ENCODE data around the gene SUCLA2.
"Not testable (repeated sequence)": the region's sequence is repeated elsewhere in the genome, so short reads cannot be mapped to it uniquely, and the experiment has no call there.

The SUCLA2 gene

DNA sequence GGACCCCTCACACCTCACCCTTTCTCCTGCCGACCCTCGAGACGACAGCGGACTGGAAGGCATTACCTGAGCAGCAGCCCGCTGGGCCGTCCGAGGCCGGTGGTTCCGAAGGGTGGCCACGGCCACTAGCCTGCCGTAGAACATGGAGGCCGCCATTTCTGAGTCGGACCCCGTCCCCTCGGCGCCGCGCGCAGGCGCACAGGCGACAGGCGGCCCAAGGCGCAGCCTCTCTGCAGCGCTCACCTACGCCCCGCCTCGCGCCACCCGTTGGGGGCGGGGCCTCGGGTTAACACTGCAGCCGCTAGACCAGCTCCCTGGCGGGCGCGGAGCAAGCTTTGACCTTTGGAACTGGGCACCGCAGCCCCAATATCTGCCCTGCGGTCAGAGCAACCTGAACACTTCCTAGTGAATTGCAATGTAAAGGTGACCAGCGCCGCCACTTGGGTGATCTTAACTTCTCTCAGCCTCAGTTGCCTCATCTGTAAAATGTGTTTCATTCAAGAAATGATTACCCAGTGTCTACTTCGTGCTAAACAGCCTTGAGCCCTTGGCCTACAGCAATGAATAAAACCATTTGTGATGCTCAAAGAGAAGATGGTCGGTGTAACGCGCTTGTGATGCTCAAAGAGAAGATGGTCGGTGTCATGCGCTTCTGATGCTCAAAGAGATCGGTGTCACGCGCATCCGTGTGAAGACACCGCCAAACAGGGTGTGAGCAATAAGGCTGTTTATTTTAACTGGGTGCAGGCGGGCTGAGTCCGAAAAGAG lies at the start of gene SUCLA2:
TSS of gene SUCLA2 (minus strand) at position 160 of the 768 bp plus-strand sequence. CDS start at position 156, 4 bp downstream.
- FAIRE-seq (peak; percentile 91), DNase-seq (ENCODE audit: extremely low spot score, insufficient read length, low read depth) (peak; percentile 99)

DNA sequence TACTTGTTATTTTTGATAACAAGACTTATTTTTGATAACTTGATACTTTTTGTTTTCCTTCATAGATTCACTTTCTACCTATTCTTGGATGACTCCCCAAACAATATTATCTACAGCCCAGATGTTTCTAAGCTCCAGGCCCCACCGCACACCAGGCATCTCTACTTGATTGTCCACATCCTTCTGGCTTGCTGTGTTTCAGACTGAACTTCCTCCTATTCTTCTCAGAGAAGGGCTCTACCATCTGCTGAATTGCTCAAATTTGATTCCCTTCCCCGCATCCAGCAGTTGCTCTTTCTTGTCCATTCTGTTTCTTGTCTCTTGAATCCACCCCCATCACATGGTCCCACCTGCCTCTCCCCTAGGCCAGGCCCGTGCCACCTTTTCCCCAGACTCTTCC lies 49.5 kb upstream of the SUCLA2 start:
- DNase-seq (ENCODE audit: extremely low spot score, insufficient read length, low read depth) (no peak), FAIRE-seq (no peak)

DNA sequence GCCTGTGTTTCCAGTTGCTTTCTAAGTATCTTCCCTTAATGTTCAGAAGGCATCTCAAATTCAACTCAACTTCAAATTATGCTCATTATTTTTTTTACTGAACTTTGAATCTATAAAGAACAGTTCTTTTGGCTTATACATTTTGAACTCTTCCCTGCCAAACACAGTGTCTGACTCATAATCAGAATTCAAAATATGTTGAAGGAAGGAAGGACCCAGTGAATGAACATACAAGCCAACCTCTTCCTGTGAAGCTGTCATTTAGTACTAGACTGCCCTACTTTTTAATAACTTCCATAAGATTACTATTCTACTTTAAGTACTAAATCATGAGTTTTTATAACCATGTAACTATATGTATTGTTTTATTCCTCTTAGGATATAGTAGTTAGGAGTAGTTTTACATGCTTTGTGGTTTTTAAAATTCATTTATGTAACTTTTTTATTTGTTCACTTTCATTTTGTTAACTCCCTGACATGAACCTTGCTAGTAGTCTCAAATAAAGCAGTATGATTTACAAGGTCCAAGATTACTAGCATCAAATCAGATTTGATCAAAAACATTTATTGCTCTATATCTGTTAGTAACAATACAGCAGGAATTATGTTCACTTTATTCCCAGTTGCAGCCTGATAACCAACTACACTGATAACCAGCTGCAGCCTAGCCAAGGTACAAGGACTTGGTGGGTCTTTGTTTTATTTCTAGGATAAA lies 42.9 kb upstream of the SUCLA2 start:
- peak; percentile 33 for FAIRE-seq
- no peak for DNase-seq (ENCODE audit: extremely low spot score, insufficient read length, low read depth)

DNA sequence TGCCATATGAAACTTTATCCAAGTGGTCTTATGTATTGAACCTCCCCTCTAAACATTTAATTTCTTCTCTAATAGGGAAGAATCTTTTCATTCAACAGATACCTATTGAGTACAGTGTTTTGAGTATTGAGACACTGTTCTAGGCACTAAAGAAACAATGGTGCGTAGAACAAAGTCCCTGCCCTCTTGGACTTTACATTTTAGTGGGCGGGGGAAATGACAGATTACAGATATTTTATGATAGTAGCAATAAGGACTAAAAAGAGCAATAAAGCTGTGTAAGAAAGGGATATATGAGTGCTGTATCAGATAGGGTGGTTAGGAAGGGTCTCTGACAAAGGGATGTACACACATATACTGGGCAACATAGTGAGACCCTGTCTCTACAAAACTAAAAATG lies 41.8 kb upstream of the SUCLA2 start:
- DNase-seq (ENCODE audit: extremely low spot score, insufficient read length, low read depth): no peak
- FAIRE-seq: no peak

DNA sequence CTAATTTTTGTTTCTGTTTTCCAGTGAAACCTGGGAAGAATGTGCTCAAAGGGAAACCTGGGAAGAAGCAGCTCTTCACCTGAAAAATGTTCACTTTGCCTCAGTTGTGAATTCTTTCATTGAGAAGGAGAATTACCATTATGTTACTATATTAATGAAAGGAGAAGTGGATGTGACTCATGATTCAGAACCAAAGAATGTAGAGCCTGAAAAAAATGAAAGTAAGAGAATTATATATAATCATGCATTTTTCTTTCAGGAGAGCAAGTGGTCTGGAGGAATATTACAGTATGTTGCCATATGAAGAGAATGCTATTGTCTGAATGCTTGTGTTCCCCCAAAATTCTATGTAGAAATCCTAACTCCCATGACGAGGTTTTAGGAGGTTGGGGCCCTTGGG lies 39.8 kb upstream of the SUCLA2 start:
- no peak for FAIRE-seq
- DNase-seq (ENCODE audit: extremely low spot score, insufficient read length, low read depth): no peak

DNA sequence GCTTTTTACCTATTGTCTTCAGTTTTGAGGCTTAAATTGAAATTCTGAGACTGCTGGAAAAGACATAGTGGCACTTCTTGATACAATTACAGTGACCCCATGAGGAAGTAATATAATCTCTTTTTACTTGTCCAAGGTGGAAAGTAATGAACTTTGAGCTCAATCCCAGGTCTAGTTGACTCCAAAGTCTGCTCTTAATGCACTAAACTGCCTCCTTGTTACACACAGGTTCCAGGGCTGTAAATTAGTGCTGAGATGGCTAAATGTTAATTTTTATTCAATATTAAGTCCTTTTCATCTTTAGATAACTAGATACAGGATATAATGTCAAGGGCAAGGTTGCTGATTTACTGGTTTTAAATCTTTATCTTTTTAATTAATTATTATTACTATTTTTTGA lies 39.0 kb upstream of the SUCLA2 start:
- DNase-seq (ENCODE audit: extremely low spot score, insufficient read length, low read depth) (no peak), FAIRE-seq (no peak)

DNA sequence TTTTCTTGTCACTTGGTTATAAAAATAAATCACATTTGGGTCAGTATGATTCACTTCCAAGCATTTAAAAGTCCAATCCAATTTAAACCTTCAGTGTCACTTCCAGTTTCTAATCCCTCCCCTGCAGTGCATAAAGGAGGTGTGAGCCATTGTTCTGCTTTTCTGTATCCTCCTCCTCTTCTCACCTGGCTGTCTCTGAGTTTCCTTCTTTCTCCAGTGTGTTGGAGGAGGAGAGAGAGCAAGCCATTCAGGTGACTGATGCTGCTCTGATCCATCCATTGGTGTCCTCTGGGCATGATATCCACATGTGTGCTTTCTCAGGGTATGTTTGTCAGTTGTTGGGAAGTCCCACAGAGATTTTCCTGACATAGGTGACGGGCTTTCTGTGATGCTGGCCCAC lies 37.7 kb upstream of the SUCLA2 start:
- no peak for FAIRE-seq

DNA sequence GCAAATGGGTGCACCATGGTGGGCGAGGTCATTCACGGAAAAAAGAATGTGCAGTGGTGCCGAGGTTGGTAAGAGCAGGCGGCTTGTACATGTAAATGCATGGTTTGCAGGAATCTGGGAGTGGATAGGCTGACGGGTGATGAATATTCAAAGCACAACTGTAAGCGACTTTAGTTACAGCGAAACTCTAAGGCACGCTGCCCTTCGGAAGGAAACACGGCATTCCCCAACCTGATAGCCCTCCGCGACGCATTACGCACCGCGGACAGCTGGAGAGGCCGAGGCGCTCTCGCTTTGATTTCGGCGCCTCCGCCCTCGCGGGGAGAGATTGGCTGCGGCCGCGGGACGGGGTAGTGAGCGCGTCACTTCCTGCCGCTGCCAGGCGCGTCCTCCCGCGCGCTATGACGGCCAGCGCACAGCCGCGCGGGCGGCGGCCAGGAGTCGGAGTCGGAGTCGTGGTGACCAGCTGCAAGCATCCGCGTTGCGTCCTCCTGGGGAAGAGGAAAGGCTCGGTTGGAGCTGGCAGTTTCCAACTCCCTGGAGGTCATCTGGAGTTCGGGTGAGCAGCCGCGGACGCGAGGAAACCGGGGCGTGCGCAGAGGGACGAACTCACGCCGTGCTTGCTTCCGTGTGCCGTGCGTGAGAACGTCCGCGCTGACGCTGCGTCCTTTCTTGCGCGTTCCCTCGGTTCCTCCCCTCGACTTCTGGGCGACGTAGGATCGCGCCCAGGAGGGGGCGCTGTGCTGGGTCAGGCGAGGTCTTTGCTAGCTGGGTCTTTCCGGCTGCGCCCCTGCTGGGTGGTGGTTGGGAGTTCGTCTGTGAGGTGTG lies 36.5 kb upstream of the SUCLA2 start, which contains the start of gene NUDT15:
TSS of gene NUDT15 (plus strand) at position 381 of the 828 bp plus-strand sequence. CDS start at position 402, 21 bp downstream.
- FAIRE-seq (peak; percentile 99), DNase-seq (ENCODE audit: extremely low spot score, insufficient read length, low read depth) (peak; percentile 91)

More for the DNA sequence above, 37.7 kb upstream of the SUCLA2 start:
- DNase-seq (ENCODE audit: extremely low spot score, insufficient read length, low read depth): no peak

DNA sequence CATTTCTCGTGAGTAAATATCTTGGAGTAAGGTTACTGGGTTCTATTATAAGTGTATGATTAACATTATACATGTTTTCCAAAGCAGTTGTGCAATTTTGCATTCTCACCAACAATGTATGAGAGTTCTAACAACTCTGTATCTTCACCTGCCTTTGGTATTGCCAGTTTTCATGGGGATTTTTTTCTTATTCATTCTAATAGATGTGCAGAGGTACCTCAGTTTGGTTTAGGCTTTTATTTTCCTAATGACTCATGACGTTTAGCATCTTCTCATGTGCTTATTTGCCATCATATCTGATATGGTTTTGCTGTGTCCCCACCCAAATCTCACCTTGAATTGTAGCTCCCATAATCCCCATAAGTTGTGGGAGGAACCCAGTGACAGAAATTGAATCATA lies 28.8 kb upstream of the SUCLA2 start:
- FAIRE-seq (no peak), DNase-seq (ENCODE audit: extremely low spot score, insufficient read length, low read depth) (no peak)

DNA sequence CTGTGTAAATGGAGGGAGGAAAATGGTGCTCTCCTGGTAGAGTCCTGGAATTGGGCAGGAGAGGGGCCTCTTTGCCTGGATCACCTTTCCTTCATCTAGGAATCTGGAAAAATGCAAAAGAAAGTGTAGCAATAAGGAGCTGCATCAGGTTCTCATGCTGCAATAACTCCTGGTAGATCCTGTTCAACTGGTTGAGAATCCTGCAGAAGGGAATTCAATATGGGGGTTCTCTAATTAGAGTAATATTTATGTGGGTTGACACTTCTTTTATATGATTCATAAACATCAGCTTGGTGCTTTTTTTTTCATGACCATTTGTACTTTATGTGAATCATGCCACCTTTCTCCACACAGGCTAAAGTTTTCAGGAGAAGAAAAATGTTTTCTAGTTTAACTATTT lies 27.0 kb upstream of the SUCLA2 start:
- no peak for DNase-seq (ENCODE audit: extremely low spot score, insufficient read length, low read depth)

DNA sequence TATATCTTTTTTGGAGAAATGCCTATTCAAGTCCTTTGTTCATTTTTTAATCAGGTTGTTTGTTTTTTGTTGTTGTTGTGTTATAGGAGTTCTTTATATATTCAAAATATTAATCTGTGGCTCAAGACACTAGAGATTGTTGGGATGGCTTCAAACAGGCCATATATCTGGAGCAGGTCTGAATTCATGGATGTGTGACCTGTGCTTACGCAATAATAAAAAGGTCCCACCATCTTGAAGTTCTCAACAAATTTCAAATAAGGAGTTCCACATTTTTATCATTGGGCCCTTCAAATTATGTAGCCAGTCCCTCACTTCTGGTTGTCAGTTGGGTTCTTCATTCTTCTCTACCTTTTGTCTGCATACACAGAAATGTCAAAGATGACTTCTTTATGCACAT lies 18.7 kb upstream of the SUCLA2 start:
- no peak for FAIRE-seq
- DNase-seq (ENCODE audit: extremely low spot score, insufficient read length, low read depth): no peak

More for the DNA sequence above, 27.0 kb upstream of the SUCLA2 start:
- no peak for FAIRE-seq

DNA sequence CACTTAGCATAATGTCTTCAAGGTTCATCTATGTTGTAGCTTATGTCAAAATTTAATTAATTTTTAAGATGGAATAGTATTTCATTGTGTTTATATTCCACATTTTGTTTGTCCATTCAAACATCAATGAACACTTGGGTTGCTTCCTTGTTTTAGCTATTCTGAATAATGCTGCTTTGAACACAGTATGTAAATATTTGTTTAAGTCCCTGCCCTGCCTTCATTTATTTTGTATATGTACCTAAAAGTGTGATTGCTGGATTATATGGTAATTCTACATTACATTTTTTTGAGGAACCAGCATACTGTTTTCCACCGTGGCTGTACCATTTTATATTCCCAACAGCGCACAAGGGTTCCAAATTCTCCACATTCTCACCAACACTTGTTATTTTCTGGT lies 17.6 kb upstream of the SUCLA2 start:
- DNase-seq (ENCODE audit: extremely low spot score, insufficient read length, low read depth) (no peak), FAIRE-seq (no peak)

DNA sequence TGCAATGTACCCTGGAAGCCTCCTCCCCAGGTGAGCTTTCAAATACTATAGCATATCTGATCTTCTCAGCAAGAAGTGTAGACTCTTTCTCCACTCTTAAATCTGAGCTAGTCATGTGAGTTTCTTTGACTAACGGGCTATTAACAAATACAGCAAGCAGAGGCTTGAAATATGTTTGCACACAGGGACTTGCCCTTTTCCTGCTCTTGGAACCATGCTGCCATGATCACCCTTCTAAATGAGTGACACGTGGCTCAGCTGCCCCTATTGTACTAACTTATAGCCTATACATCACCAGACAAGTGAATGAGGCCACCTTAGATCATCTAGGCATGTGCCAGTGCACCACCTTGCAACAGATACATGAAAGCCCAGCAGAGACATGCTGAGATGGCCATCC lies 13.3 kb upstream of the SUCLA2 start:
- FAIRE-seq: no peak
- DNase-seq (ENCODE audit: extremely low spot score, insufficient read length, low read depth): no peak

DNA sequence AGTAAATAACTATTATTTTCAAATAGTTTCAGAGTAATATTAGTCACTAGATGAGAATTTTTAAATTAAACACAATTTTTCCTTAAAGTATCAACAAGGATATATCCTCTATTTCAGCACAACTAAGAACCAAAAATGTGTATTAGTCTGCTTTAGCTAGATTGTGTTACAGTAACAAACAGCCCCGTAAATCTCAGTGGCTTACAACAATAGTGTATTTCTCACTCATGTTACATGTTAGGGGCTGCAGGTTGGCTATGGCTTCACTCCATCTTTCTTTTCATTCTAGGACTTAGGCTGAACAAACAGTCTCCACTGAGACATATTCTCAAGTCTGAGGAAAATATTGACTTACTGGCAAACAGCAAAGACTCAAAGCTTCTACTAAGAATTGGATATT lies 11.6 kb upstream of the SUCLA2 start:
- FAIRE-seq (no peak), DNase-seq (ENCODE audit: extremely low spot score, insufficient read length, low read depth) (no peak)

DNA sequence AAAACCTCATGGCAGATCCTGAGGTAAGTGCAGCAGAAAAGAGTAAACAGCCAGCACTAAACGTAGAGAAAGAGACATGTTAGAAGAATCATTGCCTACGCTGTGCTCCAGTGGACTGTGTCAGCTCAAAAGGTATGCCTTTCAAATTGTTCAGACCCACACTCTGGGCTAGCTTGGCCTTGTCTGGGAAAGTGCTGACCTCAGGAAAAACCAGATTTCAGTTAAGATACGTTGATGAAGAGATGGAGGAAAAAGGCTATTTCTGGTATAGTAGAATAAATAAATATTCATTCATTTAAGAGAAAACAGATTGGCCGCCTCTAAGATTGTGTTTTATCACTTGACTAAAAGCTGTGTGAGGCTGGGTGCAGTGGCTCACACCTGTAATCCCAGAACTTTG lies 9.6 kb upstream of the SUCLA2 start:
- FAIRE-seq (no peak), DNase-seq (ENCODE audit: extremely low spot score, insufficient read length, low read depth) (no peak)

DNA sequence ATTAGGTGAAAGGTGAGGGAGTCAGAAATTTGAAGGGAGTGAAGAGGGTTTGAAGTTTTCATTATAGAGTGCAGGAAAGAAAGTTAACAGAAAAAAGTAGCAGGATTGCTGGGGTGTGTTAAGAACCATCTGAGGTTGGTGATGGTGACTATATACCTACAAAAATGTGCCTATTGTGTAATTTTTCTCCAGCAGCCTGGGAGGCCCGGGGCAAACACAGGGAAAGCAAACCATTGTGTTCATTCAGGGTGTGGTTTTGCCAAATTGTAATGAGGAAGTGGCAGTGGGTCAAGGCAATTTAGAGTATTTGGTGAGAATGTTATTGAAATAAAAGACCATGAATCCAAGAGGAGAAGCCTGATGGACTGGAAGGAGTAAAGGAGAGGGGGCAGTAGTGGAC lies 8.2 kb upstream of the SUCLA2 start:
- FAIRE-seq (no peak), DNase-seq (ENCODE audit: extremely low spot score, insufficient read length, low read depth) (no peak)

DNA sequence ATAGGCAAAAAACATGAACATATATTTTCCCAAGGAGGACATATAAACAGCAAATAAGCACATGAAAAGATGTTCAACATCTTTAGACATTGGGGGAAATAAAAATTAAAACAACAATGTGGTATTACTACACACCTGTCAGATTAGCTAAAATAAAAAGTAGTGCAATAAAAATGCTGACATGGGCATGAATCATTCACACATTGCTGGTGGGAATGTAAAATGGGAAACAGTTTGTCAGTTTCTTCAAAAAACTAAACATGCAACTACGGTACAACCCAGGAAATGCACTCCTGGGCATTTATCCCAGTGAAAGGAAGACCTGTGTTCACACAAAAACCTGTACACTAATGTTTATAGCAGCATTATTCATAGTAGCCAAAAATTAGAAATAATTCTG lies 5.3 kb upstream of the SUCLA2 start:
- DNase-seq (ENCODE audit: extremely low spot score, insufficient read length, low read depth) (no peak), FAIRE-seq (no peak)

DNA sequence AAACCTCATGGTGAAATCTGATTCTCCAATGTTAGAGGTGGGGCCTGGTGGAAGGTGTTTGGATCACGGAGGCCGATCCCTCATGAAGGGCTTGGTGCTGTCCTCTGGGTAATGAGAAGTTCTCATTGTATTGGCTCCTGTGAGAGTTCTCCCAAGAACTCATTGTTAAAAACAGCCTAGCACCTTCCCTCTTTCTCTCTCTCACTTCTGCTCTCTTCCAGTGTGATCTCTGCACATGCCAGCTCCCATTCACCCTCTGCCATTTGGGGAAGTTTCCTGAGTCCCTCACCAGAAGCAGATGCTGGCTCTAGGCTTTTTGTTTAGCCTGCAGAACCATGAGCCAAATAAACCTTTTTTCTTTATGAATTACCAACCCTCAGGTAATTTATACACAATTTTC lies 3.1 kb upstream of the SUCLA2 start:
- DNase-seq (ENCODE audit: extremely low spot score, insufficient read length, low read depth) (no peak), FAIRE-seq (no peak)

DNA sequence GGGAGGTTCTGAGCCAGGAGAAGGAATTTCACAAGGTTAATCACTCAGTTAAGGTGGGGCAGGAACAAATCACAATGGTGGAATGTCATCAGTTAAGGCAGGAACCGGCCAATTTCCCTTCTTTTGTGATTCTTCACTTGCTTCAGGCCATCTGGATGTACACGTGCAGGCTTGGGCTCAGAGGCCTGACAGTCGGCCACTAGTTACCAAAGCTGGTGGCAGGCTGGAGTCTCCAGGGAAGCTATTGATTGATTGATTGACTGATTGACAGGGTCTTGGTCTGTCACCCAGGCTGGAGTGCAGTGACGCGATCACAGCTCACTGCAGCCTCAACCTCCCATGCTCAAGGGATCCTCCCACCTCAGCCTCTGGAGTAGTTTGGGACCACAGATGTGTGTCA lies 926 bp upstream of the SUCLA2 start:
- FAIRE-seq; DNase-seq (ENCODE audit: extremely low spot score, insufficient read length, low read depth): not testable (repeated sequence)

DNA sequence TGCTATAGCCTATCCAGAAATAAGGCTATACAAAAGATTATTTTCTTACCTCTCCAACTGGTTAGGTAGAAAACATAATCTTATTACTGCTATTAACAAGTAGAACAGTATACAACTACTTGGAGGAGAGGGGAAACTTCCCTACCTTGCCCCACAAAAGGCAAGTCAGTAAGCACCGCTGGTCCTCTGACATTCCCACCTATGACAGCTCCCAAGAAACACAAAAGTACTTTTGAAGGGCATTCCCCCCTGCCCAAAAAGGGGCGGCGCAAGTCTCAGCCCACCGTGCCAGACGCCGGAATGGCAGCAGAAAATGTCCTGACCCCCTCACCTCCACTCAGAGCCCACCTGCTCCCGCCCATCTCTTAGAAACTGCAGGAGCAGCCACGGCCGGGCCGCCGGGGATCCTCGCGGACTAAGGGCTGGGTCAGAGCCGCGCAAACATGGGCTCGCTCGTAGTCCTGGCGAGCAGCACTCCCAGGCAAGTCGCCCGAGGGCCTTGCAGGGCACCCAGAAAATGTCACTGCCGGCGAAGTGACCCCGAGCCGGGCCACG lies 437 bp downstream of the SUCLA2 start:
- FAIRE-seq (no peak), DNase-seq (ENCODE audit: extremely low spot score, insufficient read length, low read depth) (no peak)

All from GM18507 (cell line).